Astrocyte (in vitro differentiated cells and primary cell): ENCODE results near the gene PBOV1. TPM values are rescaled to one million over a fixed set of nuclear protein-coding genes. Genes with fewer than 3 reads are reported as not detected.

Experiments used
- DNase-seq: peaks from one replicate; pipeline ENCODE4 v3.0.0-alpha.2; 2010; ENCODE audit warnings: low read depth
- FAIRE-seq: peaks from 2 replicates; lab custom pipeline; 2011; peaks lifted over from hg19 to GRCh38; lab: Jason Lieb, UNC
- H2AFZ ChIP-seq: 2 replicates; pipeline ENCODE4 v1.6.0; 2012; ENCODE audit warnings: low read depth, low read length, inconsistent platforms
- H3K27ac ChIP-seq: 2 replicates; pipeline ENCODE4 v1.5.1; 2011; ENCODE audit warnings: low read depth, low read length, inconsistent platforms
- H3K27me3 ChIP-seq: 2 replicates; pipeline ENCODE4 v1.6.0; 2011; ENCODE audit warnings: low read length, inconsistent platforms; ENCODE audit not compliant: insufficient read depth
- H3K36me3 ChIP-seq: 2 replicates; pipeline ENCODE4 v1.5.1; 2011; ENCODE audit warnings: low read length, inconsistent platforms; ENCODE audit not compliant: insufficient read depth
- H3K4me1 ChIP-seq: 2 replicates; pipeline ENCODE4 v1.5.1; 2011; ENCODE audit warnings: low read length, inconsistent platforms; ENCODE audit not compliant: insufficient read depth
- H3K4me2 ChIP-seq: 2 replicates; pipeline ENCODE4 v1.6.0; 2012; ENCODE audit warnings: low read length, inconsistent platforms
- H3K4me3 ChIP-seq: 2 replicates; pipeline ENCODE4 v1.5.1; 2011; ENCODE audit warnings: low read depth, mild to moderate bottlenecking, low read length, inconsistent platforms; ENCODE audit not compliant: insufficient read depth
- H3K79me2 ChIP-seq: 2 replicates; pipeline ENCODE4 v1.6.0; 2012; ENCODE audit warnings: mild to moderate bottlenecking, low read length, inconsistent platforms; ENCODE audit not compliant: insufficient read depth
- H3K9ac ChIP-seq: 2 replicates; pipeline ENCODE4 v1.6.0; 2012; ENCODE audit warnings: mild to moderate bottlenecking, low read length, inconsistent platforms
- H3K9me3 ChIP-seq: 2 replicates; pipeline ENCODE4 v1.5.1; 2012; ENCODE audit warnings: low read depth, mild to moderate bottlenecking, low read length, inconsistent platforms; ENCODE audit not compliant: insufficient read depth
- H4K20me1 ChIP-seq: 2 replicates; pipeline ENCODE4 v1.6.0; 2012; ENCODE audit warnings: low read length, inconsistent platforms; ENCODE audit not compliant: insufficient read depth
- H3K27ac Mint-ChIP-seq: one replicate; pipeline ENCODE4 v1.8.0; 2021; ENCODE audit warnings: mild to moderate bottlenecking, mixed read lengths; ENCODE audit not compliant: unreplicated experiment
- H3K27me3 Mint-ChIP-seq: one replicate; pipeline ENCODE4 v1.8.0; 2021; ENCODE audit warnings: low read depth, mixed read lengths; ENCODE audit not compliant: unreplicated experiment
- H3K36me3 Mint-ChIP-seq: one replicate; pipeline ENCODE4 v1.8.0; 2021; ENCODE audit warnings: low read depth, mixed read lengths; ENCODE audit not compliant: unreplicated experiment
- H3K4me1 Mint-ChIP-seq: one replicate; pipeline ENCODE4 v1.8.0; 2021; ENCODE audit warnings: low read depth, mixed read lengths; ENCODE audit not compliant: unreplicated experiment
- H3K4me3 Mint-ChIP-seq: one replicate; pipeline ENCODE4 v1.8.0; 2021; ENCODE audit warnings: mild to moderate bottlenecking, moderate library complexity, mixed read lengths; ENCODE audit not compliant: unreplicated experiment
- H3K9me3 Mint-ChIP-seq: one replicate; pipeline ENCODE4 v1.8.0; 2021; ENCODE audit warnings: mild to moderate bottlenecking, mixed read lengths; ENCODE audit not compliant: unreplicated experiment
- EZH2 ChIP-seq: IDR thresholded peaks from 2 replicates; pipeline ENCODE4 v1.6.1; 2012; ENCODE audit warnings: mild to moderate bottlenecking, low read length, inconsistent platforms; ENCODE audit not compliant: insufficient read depth
- total RNA-seq: library from RNA; stranded (reverse); gene quantifications from 2 replicates; pipeline ENCODE4 v1.2.1, GENCODE V29; 2021
- TF ChIP-seq, protein P1 (sequence below): IDR thresholded peaks from 2 replicates; pipeline ENCODE4 v1.5.1; 2011; ENCODE audit warnings: low read depth, mild to moderate bottlenecking, inconsistent platforms, low read length, moderate library complexity; ENCODE audit not compliant: insufficient read depth

PBOV1 gene
- total RNA-seq, 1 donor from 2014 or later: not detected

DNA sequence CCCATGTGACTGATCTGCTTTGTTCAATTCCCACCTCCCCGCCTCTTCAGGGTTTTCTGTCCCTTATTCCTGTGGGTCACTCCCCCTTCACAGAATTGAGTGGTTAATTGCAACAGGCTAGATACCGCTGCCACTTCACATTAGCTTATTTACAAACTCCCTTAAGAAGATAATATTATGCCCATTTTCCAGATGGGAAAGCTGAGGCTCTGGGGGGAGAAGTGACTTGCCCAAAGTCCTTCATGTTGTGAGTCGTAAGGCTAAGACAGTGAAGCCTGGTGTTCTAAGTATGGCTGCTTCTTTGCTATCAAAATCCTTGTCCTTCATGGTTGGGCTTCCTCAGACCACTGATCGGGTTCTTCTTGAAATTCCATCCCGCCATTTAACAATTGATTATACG lies 39.9 kb upstream of the PBOV1 start:
- H3K36me3 ChIP-seq: no peaks in the 10 kb centered on the region
- Mint-ChIP-seq H3K9me3 (peaks cover 2% of the 10 kb centered on the region), H3K27me3 (no peaks in the 10 kb centered on the region), H3K36me3 (peaks cover 5% of the 10 kb centered on the region), H3K4me1 (no peaks in the 10 kb centered on the region), H3K27ac (no peak overlapping the region), H3K4me3 (no peak overlapping the region)
- H3K27ac ChIP-seq: no peak overlapping the region
- FAIRE-seq (no peak), DNase-seq (no peak)
- no peaks in the 10 kb centered on the region for H3K9me3 ChIP-seq
- no peaks in the 10 kb centered on the region for H3K79me2 ChIP-seq
- TF ChIP-seq EZH2: no peak
- TF ChIP-seq, protein P1, sequence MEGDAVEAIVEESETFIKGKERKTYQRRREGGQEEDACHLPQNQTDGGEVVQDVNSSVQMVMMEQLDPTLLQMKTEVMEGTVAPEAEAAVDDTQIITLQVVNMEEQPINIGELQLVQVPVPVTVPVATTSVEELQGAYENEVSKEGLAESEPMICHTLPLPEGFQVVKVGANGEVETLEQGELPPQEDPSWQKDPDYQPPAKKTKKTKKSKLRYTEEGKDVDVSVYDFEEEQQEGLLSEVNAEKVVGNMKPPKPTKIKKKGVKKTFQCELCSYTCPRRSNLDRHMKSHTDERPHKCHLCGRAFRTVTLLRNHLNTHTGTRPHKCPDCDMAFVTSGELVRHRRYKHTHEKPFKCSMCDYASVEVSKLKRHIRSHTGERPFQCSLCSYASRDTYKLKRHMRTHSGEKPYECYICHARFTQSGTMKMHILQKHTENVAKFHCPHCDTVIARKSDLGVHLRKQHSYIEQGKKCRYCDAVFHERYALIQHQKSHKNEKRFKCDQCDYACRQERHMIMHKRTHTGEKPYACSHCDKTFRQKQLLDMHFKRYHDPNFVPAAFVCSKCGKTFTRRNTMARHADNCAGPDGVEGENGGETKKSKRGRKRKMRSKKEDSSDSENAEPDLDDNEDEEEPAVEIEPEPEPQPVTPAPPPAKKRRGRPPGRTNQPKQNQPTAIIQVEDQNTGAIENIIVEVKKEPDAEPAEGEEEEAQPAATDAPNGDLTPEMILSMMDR: no peak
- H3K4me1 ChIP-seq: no peaks in the 10 kb centered on the region
- no peak overlapping the region for H3K4me3 ChIP-seq
- no peaks in the 10 kb centered on the region for H4K20me1 ChIP-seq
- H3K4me2 ChIP-seq: no peak overlapping the region
- no peak overlapping the region for H3K9ac ChIP-seq
- no peak overlapping the region for H2AFZ ChIP-seq
- no peaks in the 10 kb centered on the region for H3K27me3 ChIP-seq

DNA sequence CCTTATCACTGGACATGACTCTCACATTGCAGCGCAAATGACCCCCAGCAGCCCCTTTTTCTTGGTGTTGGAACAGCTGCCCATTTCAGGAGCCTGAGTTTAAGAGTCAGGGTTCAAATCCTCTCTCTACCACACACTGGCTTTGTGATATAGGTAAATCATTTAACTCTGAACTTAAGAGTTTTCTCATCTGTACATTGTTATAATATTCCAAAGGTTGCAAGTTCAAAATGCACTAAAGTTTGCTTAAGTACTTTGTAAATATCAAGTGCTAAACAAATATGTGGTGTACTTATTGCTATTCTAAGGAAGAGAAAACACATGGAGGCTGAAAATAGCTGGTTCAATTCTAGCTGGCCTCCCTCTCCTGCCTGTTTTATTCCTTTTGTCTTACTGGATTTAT lies 39.3 kb upstream of the PBOV1 start:
- no peak overlapping the region for H3K9ac ChIP-seq
- no peaks in the 10 kb centered on the region for H3K79me2 ChIP-seq
- H3K27ac ChIP-seq: no peak overlapping the region
- no peaks in the 10 kb centered on the region for H3K27me3 Mint-ChIP-seq
- no peak overlapping the region for H2AFZ ChIP-seq
- TF ChIP-seq, protein P1: no peak
- no peak for TF ChIP-seq EZH2
- H4K20me1 ChIP-seq: no peaks in the 10 kb centered on the region
- DNase-seq (no peak), FAIRE-seq (no peak)
- no peaks in the 10 kb centered on the region for H3K4me1 ChIP-seq
- no peaks in the 10 kb centered on the region for H3K36me3 ChIP-seq
- no peak overlapping the region for H3K4me3 Mint-ChIP-seq
- H3K4me3 ChIP-seq: no peak overlapping the region
- no peak overlapping the region for H3K4me2 ChIP-seq
- no peaks in the 10 kb centered on the region for H3K27me3 ChIP-seq
- no peaks in the 10 kb centered on the region for H3K9me3 ChIP-seq
- no peaks in the 10 kb centered on the region for H3K36me3 Mint-ChIP-seq
- H3K9me3 Mint-ChIP-seq: peaks cover under 1% of the 10 kb centered on the region
- no peaks in the 10 kb centered on the region for H3K4me1 Mint-ChIP-seq
- H3K27ac Mint-ChIP-seq: no peak overlapping the region

DNA sequence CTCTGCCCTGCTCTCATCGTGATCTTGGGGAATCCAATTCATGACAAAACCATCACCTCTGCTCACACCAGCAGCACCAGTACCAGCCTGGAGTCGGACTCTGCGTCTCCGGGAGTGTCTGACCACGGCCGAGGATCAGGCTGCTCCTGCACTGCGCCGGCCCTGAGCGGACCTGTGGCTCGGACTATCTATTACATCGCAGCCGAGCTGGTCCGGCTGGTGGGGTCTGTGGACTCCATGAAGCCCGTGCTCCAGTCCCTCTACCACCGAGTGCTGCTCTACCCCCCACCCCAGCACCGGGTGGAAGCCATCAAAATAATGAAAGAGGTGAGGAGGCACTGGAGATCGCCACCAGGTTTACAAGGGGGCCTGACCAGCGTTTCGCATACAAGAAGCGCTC lies 37.2 kb upstream of the PBOV1 start:
- H3K4me3 ChIP-seq: no peak overlapping the region
- Mint-ChIP-seq H3K4me3 (no peak overlapping the region), H3K9me3 (no peaks in the 10 kb centered on the region), H3K36me3 (no peaks in the 10 kb centered on the region), H3K27ac (no peak overlapping the region), H3K27me3 (no peaks in the 10 kb centered on the region), H3K4me1 (peaks cover 10% of the 10 kb centered on the region)
- no peak overlapping the region for H3K27ac ChIP-seq
- H2AFZ ChIP-seq: no peak overlapping the region
- peaks cover 4% of the 10 kb centered on the region for H3K4me1 ChIP-seq
- H3K79me2 ChIP-seq: no peaks in the 10 kb centered on the region
- H4K20me1 ChIP-seq: no peaks in the 10 kb centered on the region
- no peaks in the 10 kb centered on the region for H3K36me3 ChIP-seq
- H3K4me2 ChIP-seq: no peak overlapping the region
- TF ChIP-seq, protein P1: no peak
- TF ChIP-seq EZH2: no peak
- no peak overlapping the region for H3K9ac ChIP-seq
- H3K9me3 ChIP-seq: no peaks in the 10 kb centered on the region
- FAIRE-seq (no peak), DNase-seq (no peak)
- H3K27me3 ChIP-seq: no peaks in the 10 kb centered on the region
